Right renal pelvis (tissue), 4 donors: ENCODE measurements around the gene BCL2L14. TPM values are rescaled to one million over a fixed set of nuclear protein-coding genes. Genes with fewer than 3 reads are reported as not detected.

ENCODE experiments used
- polyA plus RNA-seq, 4 donors: library from polyadenylated mRNA; unstranded; fragments of 120-200 nt; gene quantifications; one replicate each; pipeline ENCODE4 v1.2.1, GENCODE V29; 2013; ENCODE audit not compliant: insufficient read length in 4 of 4

Gene BCL2L14
- polyA plus RNA-seq, 4 donors: 0.22 to 0.97 (median 0.36) TPM

Other genes starting within 250 kb of the BCL2L14 start
- 10 to 100 TPM; 59.1 to 62.4 (median 60.9) TPM for gene LRP6, start 196.1 kb downstream of the BCL2L14 start, polyA plus RNA-seq